GM19023 (cell line): ENCODE data around the gene CHAT.

ENCODE experiments used
- ATAC-seq: cut with Tn5 transposase; IDR thresholded peaks from one replicate; pipeline ENCODE4 v1.9.1; 2021; ENCODE audit warnings: mild to moderate bottlenecking, moderate library complexity; ENCODE audit not compliant: unreplicated experiment

CHAT gene

DNA sequence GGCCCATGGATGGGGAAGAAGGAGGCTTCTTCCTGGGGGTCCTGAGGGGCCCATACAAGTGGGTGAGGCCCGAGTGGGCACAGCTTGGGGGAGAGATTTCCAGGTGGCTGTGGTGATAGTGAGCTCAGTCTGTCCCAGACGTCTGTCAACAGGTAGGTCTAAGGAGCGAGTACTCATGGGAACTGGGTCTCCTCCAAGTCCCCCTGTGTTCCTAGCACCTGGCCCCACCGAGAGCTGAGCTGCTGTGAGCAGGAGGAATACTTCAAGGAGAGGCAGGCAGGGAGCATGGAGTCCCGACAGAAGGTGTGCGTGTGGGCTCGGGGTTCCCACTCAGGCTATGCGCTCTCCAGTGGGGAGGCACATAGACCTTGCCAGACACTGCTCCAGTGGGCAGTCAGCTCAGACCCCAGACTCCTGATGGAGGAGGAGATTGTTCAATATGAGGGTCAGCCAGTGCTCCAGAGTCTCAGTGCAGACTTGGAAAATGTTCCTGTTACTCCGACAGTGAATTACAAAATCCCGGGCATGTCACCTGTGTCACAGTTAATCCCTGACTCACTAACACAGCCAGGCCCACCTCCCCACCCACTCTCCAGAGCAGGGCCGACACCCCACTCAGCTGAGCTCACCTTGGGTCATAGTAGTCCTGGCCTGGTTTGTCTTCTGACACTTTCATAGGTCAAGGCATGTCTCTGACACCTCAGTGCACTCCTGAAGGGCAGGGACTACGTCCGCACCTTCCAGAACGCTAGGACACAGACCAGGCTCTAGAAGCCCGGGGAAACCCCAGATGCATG is 37.4 kb downstream of the CHAT start:
- no peak for ATAC-seq

- no peak for ATAC-seq
Observed at GRCh38 chr10:49651917-49652316, 38.1 kb downstream of the CHAT start.

DNA sequence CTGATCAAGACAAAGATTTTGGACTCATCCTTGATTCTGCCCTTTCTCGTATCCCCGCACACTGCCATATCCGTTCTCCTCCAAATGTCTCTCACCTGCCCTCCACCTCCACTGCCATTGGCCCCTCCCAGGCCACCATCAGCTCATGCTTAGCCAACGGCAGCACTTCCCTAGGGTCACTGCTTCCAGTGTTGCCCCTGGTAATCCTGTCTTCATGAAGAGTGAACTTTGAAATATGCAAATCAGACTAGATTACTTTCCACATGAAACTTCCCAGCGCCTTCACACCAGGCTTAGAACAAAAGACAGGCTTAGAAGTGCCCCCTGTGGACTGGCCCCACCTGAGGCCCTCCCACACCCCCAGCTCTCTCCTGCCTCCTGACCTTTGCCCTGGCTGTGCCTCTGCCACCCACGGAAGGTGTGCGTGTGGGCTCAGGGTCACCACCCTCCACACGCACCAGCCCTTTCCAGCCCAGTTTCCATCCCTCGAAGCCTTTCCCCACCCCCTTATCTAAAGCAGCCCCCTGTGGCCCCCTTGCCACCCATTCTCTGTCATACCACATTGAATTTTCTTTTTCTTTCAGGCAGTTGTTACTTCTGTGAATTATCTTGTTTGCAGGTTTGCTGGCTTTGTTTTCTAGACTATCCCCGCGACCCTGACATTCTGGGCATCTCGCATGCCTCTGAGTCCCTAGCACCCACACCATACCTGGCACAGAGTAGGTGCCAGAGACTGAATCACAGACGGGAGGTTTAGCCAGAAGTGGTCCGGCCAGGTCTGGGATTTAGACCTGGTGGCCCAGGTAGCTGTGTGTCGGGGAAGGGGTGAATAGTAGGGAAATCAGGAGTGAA is 38.8 kb downstream of the CHAT start:
- no peak for ATAC-seq

- no peak for ATAC-seq
Observed at GRCh38 chr10:49653273-49653929, 39.6 kb downstream of the CHAT start.

DNA sequence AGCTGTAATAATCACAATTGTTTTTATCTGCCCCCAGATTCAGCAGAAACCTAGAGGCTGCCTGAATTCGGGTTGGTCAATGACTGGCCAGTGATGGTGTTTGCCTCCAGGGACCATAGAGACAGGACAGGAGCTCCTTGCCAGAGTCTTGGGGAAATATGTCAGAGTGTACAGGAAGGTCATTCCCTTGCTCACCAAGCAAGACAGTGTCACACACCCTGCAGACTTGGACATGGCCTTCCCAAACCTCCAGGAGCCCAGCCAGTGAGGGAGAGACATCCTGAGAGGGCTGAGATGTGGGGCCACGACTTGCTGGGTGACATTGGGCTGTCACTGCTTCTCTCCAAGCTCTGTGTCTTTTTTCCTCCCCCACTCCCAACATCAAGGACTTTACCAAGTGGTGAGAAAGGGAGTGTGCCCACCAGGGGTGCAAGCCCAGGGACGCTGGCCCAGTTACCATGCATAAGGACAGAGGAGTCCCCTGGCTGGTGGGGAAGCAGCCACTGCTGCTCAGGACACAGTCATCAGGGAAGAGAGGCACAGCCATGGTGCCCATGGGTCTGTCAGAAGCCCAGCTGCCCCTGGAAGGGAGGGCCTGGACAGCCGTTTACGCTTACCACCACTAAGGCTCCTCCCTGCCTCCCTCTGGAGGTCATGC is 40.3 kb downstream of the CHAT start:
- ATAC-seq = no peak

- no peak for ATAC-seq
Observed at GRCh38 chr10:49655099-49655498, 41.3 kb downstream of the CHAT start.

DNA sequence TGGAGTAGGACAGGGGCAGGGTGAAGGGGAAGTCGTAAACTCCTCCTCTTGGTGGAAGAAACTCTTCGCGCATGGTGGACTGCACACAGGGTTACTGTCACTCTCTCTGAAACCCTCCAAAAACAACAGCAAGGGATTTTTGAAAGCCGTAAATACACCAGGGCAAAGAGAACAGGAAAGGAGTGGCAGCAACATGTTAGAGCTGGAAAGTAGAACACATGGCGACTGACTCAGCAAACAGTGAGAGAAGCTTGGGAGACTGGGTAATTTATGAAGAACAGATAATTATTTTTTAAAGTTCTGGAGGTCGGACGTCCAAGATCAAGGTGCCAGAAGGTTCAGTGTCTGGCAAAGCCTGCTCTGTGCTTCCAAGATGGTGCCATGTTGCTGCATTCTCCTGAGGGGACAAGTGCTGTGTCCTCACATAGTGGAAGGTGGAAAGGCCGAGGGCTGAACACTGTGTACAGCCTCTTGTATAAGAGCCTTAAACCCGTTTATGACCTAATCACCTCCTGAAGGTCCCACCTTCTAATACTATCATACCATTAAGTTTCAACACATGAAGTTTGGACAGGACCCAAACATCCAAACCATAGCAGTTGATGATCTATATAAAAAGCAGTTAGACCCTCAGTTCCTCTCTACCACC is 43.1 kb downstream of the CHAT start:
- no peak for ATAC-seq

DNA sequence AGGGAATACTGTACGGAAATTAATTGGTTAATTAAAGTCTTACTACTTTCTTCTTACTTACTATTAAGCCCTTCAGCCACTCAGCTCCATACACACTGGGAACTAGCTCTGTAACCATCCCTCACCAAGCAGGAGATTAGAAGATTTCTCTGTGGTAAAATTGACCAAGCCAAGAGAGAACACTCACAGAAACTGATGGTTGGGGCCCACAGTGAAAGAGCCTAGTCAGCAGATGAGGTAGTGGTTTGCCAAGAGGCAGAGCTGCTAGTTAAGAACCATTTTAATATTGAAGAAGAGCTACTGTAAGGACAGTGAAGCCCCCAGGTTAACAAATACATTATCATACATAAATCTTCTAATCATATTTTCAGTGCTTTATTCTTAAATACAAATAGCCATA is 43.8 kb downstream of the CHAT start:
- ATAC-seq = no peak

DNA sequence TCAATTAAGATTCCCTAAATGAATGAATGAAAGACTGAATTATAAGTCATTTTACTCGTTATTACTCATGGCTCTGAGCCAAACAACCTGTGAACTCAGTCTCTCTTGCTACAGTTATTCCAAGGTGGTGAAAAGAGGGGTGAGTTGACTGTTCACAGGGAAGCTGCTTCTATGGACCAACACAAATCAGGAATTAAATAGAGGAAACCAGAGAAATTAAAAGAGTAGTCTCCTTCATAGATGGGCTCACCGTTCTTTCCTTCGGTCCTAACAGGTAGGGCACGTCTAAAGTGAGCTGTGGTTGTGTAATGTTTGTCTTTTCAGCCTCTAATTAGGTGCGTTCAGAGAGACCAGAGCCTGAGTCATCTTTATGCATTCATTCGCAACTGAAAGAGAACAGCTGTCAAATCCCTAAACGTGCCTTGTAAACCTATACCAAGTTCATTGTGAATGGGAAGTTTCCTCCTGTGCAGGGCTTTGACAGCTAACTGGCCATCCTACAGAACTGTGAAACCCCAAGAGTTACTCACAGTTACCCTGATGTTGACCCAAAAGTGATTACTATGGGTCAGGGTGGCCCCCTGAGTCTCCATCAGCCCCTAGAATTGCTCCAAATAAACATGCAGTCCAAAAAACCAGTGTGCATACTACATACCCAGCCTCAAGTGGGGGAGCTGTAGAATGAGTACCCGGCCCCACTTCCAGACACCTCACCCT is 47.5 kb downstream of the CHAT start:
- ATAC-seq = no peak

- ATAC-seq = no peak
Observed at GRCh38 chr10:49662169-49662830, 48.5 kb downstream of the CHAT start.

- ATAC-seq = no peak
Observed at GRCh38 chr10:49663596-49663995, 49.8 kb downstream of the CHAT start.

GRCh38 chr10:49664006-49664841 is 50.4 kb downstream of the CHAT start:
- no peak for ATAC-seq

GRCh38 chr10:49664842-49665355 is 51.1 kb downstream of the CHAT start:
- ATAC-seq = no peak

DNA sequence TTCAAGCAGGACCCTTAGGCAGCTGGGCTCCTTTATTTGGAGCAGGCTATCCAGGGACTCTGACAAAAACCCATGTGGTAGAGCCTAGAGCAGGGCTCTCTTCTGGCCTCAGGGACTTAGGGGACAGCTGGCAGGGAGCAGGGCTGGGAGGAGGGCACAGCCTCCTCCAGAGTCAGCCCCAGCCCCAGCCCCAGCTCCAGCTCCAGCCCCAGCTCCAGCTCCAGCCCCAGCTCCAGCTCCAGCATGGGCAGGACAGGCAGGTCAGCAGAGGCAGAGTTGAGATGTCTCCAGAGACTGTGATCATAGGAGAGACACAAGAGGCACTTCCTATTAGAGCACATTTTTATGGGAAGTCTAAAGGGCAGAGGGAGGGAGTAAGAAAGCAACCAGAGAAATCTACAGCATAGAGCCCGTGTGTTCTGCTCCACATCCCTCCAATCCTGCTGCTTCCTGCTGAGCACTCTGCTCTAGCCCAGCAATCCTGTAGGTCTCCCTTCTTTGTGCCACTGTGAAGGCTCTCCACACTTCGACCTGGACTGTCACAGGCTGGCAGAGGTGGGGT is 52.3 kb downstream of the CHAT start:
- no peak for ATAC-seq

GRCh38 chr10:49666685-49667084 is 52.8 kb downstream of the CHAT start:
- no peak for ATAC-seq

DNA sequence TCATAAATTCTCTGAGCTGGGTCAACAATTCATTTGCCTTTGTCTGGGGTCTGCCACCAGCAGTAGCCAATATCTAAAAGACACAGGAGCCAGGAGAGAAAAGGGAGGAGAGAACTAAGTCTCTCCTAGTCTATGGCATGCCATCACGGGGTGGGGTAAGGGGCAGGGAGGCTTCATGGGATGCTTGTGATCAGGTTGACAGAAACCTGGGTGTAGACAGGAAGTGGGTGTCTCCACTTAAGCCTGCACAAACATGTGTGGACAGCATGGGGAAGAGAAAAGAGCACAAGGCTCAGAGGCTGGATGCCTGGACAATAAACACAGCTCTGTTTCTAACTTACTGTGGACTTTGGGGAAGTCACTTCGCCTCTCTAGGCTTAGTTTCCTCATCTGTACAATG is 54.2 kb downstream of the CHAT start:
- no peak for ATAC-seq

GRCh38 chr10:49668684-49669083 is 54.8 kb downstream of the CHAT start:
- ATAC-seq = no peak
